ENCODE measurements around the gene DENND2C. TPM values are rescaled to one million over a fixed set of nuclear protein-coding genes. Genes with fewer than 3 reads are reported as not detected.

The DENND2C gene, protein sequence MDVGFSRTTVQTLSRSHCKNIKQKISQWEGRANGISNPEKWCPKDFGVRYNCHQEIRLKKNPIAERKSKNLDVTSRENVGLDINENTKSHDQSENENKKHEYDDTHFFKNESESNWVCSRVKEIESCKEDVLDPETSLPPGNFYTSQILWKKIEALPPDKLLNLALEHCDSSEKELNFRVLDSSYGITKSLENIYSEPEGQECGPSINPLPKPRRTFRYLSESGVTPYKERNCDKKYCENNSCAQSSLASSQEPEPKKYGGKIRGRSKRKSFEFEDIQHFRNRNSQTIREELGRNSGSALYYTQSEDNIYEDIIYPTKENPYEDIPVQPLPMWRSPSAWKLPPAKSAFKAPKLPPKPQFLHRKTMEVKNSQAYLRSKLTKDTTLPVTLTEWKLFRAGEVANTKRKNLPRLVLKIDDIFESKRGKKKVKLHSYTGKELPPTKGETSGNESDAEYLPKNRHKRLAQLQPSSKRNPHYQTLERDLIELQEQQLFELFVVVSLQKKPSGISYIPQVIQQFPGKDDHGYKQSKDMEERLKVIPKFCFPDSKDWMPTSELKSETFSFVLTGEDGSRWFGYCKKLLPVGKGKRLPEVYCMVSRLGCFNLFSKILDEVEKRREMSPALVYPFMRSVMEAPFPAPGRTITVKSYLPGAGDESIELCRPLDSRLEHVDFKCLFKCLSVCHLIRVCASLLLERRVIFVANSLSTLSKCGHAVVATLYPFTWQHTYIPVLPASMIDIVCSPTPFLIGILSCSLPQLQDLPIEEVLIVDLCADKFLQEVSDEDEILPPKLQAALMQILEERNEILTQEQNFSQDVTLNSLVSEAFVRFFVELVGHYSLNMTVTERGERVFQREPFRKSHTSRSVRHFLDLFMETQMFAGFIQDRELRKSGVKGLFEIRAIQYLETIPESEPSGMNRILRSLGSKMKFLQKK
- total RNA-seq = 0.58 and 0.89 TPM in 2 replicates

DNA sequence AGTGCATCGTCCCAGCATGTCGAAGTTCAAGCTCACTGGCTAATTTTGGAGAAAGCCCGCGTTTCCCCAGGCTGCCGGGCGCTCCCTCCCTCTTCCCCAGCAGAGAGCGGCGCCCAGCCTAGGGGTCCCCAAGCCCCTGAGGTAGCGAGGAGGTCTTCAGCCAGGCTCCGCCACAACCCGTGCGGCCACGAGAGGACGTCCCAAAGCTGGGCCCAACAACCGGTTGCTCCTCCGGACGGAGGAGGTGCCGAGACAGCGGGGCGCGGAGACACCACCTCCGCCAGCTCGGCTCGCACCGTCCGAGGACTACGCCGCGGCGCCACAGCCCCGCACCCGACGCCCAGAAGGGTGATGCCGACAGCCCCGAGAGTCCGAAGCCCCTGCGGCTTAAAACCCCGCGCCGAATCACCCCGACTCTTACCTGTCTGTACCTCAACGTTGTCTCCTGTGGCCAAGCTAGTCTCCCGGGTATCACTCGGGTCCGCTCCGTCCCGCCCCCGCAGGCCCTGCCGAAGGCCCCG, at the start of gene DENND2C:
Gene DENND2C (minus strand): TSS at position 488 of the 521 bp plus-strand sequence. CDS start 44,065 bp downstream, outside the sequence.

DNA sequence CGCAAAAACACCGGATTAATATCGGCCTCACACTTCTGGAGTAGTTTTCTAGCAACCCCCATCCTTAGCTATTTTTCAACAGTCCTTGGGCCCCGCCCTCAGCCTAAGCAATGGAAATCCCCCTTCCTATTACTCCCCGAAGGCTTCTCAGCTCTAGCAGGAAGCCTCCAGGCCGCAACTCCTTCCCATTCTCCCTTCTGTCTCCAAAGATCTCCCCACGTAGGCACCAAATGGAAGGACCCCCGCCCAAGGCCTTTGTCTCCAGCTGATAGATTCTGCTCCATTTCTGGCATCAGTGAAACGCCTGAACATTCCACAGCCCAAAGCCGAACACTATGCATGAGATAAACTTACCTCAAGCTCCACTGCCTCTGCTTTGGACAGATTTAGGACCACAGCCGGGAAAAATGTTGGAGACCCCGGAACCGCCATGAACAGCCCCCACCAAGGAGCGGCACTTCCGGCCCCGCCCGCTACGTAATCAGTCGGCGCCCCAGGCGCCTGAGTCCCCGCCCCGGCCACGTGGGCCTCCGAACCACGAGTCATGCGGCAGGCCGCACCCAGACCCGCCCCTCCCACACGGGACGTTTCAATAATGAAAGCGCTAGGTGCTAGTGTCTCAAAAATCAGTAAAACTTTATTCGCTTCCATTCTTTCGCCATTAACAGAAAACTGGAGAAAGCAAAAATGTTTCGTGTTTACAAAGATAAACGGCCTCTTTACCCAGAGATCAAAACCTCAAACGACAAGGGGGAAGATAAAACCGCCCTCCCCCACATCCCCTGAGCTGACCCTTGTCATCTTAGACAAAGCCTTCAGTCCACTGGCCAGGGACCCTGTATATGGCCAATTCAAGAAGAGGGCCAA, 46.7 kb upstream of the DENND2C start, which contains the start of gene NRAS:
Gene NRAS (minus strand): TSS at position 468 of the 867 bp plus-strand sequence. CDS start 611 bp downstream, outside the sequence.

DNA sequence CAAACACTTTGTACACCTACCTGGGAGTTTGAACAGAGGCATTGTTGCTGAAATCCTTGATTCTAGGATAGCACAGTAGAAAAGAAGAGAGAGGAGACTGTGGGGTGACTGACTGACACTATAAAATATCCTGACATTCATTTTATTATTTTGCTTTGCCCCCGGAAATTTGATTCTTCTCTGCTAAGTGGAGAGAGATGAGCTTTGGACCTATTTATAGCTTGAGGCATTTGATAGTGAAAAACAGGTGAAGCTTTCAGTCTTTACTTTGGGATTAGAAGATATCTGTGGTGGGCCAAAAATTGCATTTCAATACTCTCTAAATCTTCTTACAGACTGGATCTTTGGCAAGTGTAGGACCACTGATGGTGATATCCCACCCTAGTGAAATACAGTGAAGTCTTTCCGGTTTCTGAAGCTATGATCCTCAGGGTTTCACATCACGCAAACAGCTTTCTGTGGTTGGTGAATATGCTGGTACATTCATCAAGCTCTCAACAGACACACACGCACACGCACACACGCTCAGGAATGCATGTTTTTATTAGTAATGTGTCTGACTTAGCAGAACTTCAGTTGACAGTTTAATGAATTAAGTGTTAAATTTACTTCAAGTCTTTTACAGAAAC, 25.7 kb upstream of the DENND2C start, which contains the start of gene AMPD1:
Gene AMPD1 (minus strand): TSS at position 117 of the 629 bp plus-strand sequence. CDS start 75 bp downstream, at position 42.

DNA sequence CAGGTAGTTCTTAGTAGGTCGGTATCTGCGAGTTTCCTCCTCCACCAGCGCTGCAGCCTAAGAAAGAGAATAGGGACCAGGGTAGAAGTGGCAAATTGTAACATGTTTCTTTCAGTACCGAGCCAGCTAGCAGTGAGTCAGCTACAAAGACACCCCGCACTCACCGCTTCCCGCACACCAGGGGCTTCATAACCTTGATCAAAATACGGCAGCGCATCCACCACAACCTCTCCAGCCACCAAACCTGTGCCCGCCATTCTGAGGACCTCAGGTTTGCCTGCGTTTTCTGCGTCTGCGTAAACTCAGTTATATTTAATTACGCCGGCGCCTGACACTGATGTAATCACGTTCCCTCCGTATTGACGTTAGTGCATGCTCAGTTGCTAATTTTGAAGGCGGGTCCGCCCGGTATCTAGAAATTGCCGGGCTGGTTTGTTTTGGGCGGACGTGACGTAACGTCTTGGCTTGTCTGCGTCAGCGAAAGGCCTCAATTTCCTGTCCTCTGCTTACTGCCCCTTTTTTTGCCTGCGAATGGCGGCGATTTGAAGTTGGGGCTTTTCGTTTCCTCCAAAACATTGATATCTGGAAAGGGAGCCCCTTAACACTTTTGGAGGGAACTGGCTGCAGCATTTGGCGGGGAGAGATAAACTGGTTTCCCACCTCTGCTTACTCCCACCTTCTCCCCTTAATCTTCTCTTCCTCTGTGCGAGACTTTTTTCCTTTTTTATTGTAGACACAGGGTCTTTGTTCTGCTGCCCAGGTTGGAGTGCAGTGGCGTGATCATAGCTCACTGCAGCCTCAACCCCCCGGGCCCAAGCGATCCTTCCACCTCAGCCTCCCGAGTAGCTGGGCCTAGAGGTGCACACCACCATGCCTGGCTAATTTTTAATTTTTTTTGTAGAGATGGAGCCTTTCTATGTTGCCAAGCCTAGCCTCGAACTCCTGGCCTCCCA, 88.2 kb downstream of the DENND2C start, which contains the start of gene BCAS2:
Gene BCAS2 (minus strand): TSS at position 281 of the 953 bp plus-strand sequence. CDS start 24 bp downstream, at position 257.

Other genes starting within 250 kb of the DENND2C start
- 8.5 and 11.0 TPM in 2 replicates for gene TRIM33, start 158.8 kb downstream of the DENND2C start, total RNA-seq
- 39.5 and 47.5 TPM in 2 replicates for gene BCAS2, start 88.4 kb downstream of the DENND2C start, total RNA-seq
- not detected in 2 replicates for gene AMPD1, start 25.5 kb upstream of the DENND2C start, total RNA-seq
- gene NRAS, start 46.7 kb upstream of the DENND2C start, total RNA-seq = 59.1 and 68.9 TPM in 2 replicates
- gene CSDE1, start 87.9 kb upstream of the DENND2C start, total RNA-seq = 412 and 791 TPM in 2 replicates
- gene SIKE1, start 110.6 kb upstream of the DENND2C start, total RNA-seq = 22.8 and 37.7 TPM in 2 replicates
- not detected in 2 replicates for gene SYCP1, start 184.8 kb upstream of the DENND2C start, total RNA-seq